NCI-H1417 treated with DMSO at 0.1 percent for 48 hours (cell line): ENCODE measurements around the gene SMIM11.
"Not testable (repeated sequence)": the region's sequence is repeated elsewhere in the genome, so short reads cannot be mapped to it uniquely, and the experiment has no call there.

ENCODE experiments used
- DNase-seq: peaks from one replicate; lab custom pipeline; 2025; lab: John Stamatoyannopoulos, UW

Gene SMIM11

DNA sequence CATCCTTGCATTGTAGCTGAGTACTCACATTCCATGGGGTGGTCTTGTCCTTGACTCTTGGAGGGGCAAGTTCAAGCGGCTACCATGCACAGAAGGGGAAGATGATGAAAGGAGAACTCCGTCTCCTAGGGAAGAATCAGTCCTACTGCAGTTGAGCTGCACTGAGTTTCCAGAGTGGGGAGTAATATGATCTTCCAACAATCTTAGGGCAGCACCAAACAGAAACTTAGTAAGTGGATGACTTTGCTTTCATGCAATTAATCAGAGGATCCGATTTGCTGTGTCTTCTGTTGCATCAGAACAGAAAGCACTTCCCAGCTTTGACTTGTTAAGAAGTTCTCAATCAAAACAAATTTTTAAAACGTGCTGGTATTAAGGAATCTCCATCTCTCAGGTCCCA is 48.5 kb downstream of the SMIM11 start, which contains the start of gene SMIM34:
Gene SMIM34 (minus strand): TSS at position 147 of the 400 bp plus-strand sequence. CDS start 112 bp downstream, at position 35.
- not testable (repeated sequence) for DNase-seq

GRCh38 chr21:34427339-34427738 is 52.0 kb downstream of the SMIM11 start:
- DNase-seq, result not testable (repeated sequence)

DNA sequence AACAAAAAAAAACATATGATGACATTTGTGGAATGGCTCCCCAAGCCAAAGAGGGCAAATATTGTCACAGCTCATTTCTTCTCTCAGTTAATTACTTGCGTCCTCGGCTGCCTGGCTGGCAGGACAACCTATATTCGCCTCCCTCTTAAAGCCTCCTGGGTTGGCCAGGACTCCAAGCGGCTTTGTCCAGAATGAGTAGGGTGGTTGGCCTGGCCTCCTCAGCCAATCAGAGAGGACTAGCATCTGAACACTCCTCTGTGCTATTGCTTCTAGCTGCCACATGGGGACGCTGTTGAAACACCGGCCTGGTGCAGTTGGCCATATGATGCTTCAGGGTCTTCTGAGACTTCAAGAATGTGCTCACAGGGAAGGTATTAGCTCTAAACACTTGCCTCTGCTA is 53.1 kb downstream of the SMIM11 start:
- DNase-seq, result not testable (repeated sequence)

GRCh38 chr21:34429710-34430109 is 54.4 kb downstream of the SMIM11 start:
- not testable (repeated sequence) for DNase-seq
